ENCODE results near the gene XKR7.

DNA sequence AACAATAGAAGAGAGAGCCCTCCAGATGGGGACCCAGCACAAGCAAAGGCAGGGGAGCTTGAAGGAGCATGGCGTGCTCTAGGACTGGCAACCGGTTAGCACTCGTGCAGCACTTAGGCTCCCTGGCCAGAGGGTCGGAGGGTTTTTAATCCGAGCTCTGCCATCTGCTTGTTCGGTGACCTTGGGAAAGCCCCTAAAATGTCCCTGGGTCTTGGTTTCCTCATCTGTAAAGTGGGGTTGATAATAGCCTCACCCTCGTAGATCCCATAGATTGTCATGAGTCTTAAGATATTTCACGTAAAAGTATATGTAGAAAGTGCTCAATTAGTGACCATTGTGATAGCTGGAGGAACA is 67.5 kb downstream of the XKR7 start:
- TF ChIP-seq, protein P1, sequence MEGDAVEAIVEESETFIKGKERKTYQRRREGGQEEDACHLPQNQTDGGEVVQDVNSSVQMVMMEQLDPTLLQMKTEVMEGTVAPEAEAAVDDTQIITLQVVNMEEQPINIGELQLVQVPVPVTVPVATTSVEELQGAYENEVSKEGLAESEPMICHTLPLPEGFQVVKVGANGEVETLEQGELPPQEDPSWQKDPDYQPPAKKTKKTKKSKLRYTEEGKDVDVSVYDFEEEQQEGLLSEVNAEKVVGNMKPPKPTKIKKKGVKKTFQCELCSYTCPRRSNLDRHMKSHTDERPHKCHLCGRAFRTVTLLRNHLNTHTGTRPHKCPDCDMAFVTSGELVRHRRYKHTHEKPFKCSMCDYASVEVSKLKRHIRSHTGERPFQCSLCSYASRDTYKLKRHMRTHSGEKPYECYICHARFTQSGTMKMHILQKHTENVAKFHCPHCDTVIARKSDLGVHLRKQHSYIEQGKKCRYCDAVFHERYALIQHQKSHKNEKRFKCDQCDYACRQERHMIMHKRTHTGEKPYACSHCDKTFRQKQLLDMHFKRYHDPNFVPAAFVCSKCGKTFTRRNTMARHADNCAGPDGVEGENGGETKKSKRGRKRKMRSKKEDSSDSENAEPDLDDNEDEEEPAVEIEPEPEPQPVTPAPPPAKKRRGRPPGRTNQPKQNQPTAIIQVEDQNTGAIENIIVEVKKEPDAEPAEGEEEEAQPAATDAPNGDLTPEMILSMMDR (IDR thresholded peaks at IDR 0.05): no peak
- TF ChIP-seq POLR2AphosphoS5 (IDR thresholded peaks at IDR 0.05): no peak
- TF ChIP-seq POLR2A (IDR thresholded peaks at IDR 0.05): no peak
